ENCODE data around the gene MAPK13. TPM values are rescaled to one million over a fixed set of nuclear protein-coding genes. Genes with fewer than 3 reads are reported as not detected.

Gene MAPK13
- total RNA-seq, 1 donor from 2014 or later = 71.7 TPM

- Histone ChIP-seq H3K27ac (peak overlapping the region; percentile 21), H3K4me3 (no peak overlapping the region), H3K9me3 (no peaks in the 10 kb centered on the region), H3K36me3 (no peaks in the 10 kb centered on the region), H3K27me3 (ENCODE audit: low read depth) (no peaks in the 10 kb centered on the region), H3K4me1 (peaks cover 36% of the 10 kb centered on the region)
- ATAC-seq (peak; percentile 58 to 79), DNase-seq (peak; percentile 67)
- intact Hi-C loops (cut with DNase I) = no loop called here
- no peak for TF ChIP-seq CTCF (IDR thresholded peaks at IDR 0.05)
These were observed 11.7 kb upstream of the MAPK13 start for GRCh38 chr6:36118550-36119107.

GRCh38 chr6:36119209-36119608 lies 11.1 kb upstream of the MAPK13 start:
- Histone ChIP-seq H3K4me3 (no peak overlapping the region), H3K27ac (no peak overlapping the region), H3K4me1 (peaks cover 40% of the 10 kb centered on the region), H3K9me3 (no peaks in the 10 kb centered on the region), H3K27me3 (ENCODE audit: low read depth) (no peaks in the 10 kb centered on the region), H3K36me3 (no peaks in the 10 kb centered on the region)
- intact Hi-C loops (cut with DNase I) = no loop called here
- ATAC-seq (no peak), DNase-seq (no peak)
- no peak for TF ChIP-seq CTCF (IDR thresholded peaks at IDR 0.05)

GRCh38 chr6:36120018-36120417 lies 10.3 kb upstream of the MAPK13 start:
- DNase-seq = no peak
- Histone ChIP-seq H3K27ac (peak overlapping the region; percentile 74), H3K4me3 (no peak overlapping the region), H3K4me1 (peaks cover 43% of the 10 kb centered on the region), H3K9me3 (no peaks in the 10 kb centered on the region), H3K36me3 (no peaks in the 10 kb centered on the region), H3K27me3 (ENCODE audit: low read depth) (no peaks in the 10 kb centered on the region)
- no peak for ATAC-seq
- TF ChIP-seq CTCF (IDR thresholded peaks at IDR 0.05) = no peak
- intact Hi-C loops (cut with DNase I) = no loop called here

- Histone ChIP-seq H3K4me1 (peaks cover 41% of the 10 kb centered on the region), H3K9me3 (no peaks in the 10 kb centered on the region), H3K27ac (peak overlapping the region; percentile 74), H3K36me3 (no peaks in the 10 kb centered on the region), H3K27me3 (ENCODE audit: low read depth) (no peaks in the 10 kb centered on the region), H3K4me3 (peak overlapping the region; percentile 16)
- intact Hi-C loops (cut with DNase I) = no loop called here
- ATAC-seq (peak in 1 of 2 donors; percentile 36), DNase-seq (no peak)
- TF ChIP-seq CTCF (IDR thresholded peaks at IDR 0.05) = no peak
These were observed 9.8 kb upstream of the MAPK13 start for GRCh38 chr6:36120539-36120938.

GRCh38 chr6:36120979-36121786 lies 9.1 kb upstream of the MAPK13 start:
- intact Hi-C loops (cut with DNase I) = no loop called here
- ATAC-seq = peak; percentile 59 to 61
- peak; percentile 82 for DNase-seq
- Histone ChIP-seq H3K27me3 (ENCODE audit: low read depth) (no peaks in the 10 kb centered on the region), H3K36me3 (no peaks in the 10 kb centered on the region), H3K4me1 (peaks cover 40% of the 10 kb centered on the region), H3K4me3 (peak overlapping the region; percentile 16), H3K9me3 (no peaks in the 10 kb centered on the region), H3K27ac (peak overlapping the region; percentile 74)
- no peak for TF ChIP-seq CTCF (IDR thresholded peaks at IDR 0.05)

Data from lower lobe of right lung (tissue), 2 donors.